Ureter (tissue), 1 donor: Measurements from ENCODE around the gene IGLL5. TPM values are rescaled to one million over a fixed set of nuclear protein-coding genes. Genes with fewer than 3 reads are reported as not detected.

Experiments used
- DNase-seq: peaks from one replicate; pipeline ENCODE4 v3.0.0-alpha.2; 2020; ENCODE audit warnings: low spot score
- total RNA-seq: library from RNA; stranded (reverse); gene quantifications from one replicate; pipeline ENCODE4 v1.2.4, GENCODE V29; 2023
- donor health status: DM: yes; HTN: yes; CAD: no.

IGLL5 gene
- total RNA-seq, 1 donor from 2014 or later = 34.5 TPM

DNA sequence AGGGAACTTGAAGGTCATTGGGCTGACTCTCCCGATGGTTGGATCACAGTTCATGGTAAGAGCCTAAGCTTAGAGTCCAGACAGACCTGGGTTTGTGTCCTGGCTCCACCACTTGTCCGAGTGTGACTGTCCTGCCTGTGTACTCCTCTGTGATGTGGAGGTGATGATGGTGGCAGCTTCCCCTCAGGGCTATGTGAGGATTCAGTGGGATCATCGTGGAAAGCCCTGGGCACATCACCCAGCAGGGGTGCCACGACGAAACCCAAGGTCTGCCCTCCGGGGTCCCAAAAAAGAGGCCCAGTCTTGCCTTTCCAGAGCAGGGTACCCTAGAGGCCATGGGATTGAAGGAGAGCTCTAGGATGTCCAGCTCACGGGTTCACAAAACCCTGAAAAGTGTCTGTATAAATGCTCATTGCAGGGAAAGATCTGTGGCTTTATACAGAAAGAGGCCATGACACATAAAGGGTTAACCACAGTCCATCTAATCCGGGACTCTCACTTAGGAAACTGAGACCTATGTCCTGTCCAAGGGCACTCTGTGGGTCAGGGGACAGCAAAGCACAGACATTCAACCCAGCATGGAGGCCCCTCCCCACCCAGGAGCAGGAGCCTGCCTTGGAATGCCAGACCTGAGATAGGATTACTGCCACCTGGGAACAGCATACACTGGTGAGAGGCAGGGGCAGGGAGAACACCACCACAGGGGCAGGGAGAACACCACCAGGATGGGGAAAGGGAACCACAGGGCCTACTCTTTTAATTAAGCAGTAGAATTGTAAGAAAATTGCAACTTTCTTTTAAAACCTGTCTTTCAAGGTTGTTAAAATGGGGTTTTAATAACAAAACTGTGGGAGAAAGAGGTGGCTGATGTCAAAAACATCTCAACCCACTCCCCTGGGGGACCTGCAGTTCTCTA is 51.3 kb downstream of the IGLL5 start:
- no peak for DNase-seq

DNA sequence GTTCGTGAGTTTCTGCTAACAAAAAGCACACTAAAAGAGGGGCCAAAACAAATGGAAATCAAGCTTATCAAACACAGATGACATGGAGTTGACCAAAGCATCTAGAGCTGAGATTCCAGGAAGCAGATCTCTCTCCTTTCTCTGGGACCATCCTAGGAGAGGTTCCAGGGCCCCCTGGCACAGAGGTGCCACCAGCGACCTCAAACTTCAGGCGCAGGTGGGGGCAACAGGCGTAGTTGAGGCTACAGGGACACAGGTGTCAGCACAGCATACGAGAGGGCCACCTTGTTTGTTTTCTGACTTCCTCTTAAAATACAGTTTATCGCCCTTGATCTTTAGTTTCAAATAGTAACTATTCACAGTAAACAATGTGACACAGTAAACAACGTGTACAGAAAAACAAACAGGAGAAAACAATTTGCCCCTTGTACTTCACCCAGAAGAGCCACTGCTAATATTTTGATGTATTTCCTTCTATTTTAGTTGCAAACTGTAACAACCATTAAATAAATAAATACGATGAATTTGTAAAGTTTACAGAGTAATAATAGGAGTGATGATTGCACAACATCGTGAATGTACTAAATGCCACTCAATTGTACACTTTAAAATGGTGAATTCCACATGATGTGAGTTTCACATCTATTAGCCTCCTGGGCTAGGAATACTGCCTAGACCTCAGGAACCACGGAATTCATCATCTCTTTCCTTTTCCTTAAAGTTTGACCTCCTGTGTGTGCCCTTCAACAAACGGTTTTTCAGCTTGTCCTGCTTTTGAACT is 52.2 kb downstream of the IGLL5 start:
- DNase-seq = no peak

DNA sequence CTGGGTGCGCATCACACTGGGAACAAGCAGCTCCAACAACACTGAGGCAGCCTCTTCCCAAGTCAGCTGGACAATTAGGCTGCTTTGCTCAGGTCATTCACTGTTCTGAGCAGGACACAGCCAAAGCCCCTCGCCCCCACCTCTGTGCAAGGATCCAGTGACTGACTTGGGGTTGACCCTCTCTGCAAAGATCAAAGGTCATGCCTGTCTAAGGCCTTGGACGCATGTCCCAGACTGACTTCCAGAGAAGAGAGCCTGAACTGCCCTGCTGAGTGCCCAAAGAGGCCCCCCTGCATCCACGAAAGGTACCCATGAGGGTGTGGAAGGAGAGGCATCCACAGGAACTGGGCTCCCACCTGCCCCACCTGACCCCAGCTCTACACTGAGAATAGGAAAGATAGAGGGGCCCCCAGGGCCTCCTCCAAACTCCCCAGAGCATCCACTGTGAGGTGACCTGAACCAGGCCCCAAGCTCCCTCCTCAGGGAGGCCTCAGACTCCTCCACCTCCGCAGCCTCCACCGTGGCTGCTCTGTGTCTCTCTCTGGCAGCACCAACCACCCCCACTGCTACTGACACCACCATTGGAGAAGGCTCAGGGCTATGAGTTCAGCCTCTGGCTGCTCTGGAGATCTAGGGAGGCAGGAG is 53.5 kb downstream of the IGLL5 start:
- DNase-seq = no peak

DNA sequence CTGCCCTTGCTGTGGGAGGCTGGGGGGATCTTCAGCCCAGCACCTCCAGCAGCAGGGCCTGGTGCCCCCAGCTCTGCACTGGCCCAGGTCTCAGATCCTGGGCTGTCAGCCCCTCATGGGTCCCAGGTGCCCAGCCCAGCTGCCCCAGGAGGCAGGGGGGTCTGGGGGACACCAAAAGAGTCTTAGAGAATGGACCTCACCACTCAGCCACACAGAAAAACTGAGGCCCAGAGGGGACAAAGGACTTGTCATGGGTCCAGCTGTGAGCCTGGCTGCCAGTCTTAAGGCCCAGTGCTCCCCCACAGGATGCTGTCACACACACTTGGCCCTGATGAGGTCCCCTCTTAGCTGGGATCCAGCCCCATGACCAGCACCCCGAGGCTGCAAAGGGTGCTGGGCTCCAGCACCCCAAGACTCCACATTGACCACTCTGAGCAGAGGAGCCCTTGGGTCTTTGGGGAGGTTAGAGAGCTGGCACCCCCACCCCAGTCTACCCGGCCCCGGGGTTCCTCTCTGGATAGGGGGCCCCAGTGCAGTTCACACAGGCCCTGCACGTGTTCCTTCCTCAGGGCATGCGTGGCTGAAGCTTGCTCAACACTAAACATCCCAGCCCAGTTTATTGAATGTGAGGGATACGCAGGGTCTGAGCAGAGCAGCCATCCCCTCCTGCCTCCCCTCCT is 54.4 kb downstream of the IGLL5 start:
- DNase-seq = peak; percentile 37

DNA sequence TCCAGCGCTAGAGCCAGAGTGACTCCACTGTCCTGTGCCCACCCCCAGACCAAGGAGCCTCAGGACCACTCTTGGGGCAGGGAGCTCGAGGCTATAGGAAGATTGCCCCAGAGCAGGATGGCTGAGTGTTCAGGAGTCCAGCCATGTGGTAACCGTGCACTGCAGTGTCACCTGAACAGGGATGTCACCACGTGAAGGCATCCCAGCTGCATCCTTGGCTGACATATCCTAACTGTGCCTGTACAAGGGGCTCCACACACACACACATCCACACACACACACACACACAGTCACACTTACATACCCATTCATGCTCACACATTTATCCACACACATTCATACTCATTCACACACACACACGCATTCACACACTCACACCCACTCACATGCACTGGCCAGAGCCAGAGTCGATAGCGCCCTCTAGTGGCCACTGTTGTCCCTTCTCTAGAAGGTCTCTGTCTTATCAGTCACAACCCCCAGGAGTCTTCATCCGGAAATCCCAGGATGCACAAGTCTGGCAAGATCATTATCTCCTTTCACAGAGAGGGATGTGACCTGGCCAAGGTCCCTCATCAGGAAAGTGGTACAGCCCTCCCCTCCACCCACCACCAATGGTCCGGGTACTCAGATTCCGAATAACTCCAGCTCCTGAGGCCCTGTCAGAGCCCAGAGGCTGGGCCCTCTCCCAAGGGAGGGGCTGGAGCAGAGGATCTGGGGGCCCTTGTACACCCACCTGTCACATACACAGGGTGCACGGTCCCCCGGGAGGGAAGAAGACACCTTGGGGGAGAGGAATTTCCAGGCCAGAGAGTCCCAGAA is 55.1 kb downstream of the IGLL5 start:
- DNase-seq = peak; percentile 46

DNA sequence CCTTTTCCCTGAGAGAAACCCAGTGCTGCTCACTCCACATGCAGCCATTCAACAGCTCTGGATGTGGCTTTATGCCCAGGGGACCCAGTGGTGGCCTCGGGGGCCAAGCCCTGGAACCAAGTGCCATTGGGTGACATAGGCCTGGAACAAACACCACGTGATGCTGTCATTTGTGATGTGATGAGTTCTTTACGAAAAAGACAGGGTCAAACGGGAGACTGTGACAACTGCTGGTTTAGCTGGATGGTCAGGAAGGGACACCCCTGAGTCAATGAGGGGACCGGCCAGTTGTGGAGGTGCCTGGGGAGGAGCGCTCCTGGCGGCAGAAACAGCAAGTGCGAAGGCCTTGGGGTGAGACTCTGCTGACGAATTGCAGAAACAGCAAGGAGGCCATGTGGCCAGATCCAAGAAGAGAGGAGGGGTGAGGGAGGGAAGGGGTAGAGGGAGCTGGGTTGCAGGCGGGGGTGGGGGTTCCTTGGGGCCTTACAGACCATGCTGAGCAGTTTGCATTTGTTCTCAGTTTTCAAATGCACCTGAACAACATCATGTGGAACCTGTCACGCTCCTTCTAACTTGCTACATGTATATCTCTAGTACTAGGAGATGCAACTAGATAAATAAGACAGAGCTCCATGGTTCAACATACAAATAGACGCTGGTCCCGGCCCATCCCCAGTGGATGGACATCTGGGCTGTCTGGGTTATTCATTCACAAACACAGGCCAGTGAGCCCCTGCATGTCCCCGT is 56.1 kb downstream of the IGLL5 start:
- peak; percentile 27 for DNase-seq

DNA sequence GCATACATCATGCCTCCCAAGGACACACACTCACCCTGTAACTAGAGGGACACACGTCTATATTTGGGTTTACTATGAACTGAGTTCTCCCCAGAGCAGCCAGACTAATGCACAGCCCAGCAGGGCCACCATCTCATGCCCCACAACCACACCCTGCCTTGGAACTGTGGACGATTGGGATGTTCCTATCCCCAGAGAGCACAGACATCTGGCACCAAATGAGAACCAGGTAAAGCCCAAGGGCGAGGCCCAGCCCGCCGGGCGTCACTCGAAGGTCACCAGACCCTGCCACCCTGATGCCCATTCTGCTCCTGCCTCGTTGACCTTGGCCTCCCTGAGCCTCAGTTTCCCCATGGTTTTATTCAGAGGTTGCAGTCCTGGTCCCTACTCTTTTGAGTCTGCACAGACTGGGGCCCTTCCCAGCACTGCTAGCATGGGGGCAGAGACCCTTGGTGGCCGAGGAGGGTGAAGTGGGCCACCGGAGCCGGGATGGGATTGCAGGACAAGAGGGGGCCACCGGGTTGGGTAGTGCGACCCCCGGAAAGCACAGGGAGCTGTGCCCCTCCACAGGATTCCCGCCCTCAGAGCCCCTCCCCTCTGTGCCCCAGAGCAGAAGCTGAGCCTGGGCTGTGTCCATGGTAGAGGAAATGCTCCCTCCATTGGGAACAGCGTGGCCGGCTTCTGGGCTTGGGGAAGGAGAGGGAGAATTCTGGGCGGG is 56.8 kb downstream of the IGLL5 start:
- DNase-seq = peak; percentile 29

DNA sequence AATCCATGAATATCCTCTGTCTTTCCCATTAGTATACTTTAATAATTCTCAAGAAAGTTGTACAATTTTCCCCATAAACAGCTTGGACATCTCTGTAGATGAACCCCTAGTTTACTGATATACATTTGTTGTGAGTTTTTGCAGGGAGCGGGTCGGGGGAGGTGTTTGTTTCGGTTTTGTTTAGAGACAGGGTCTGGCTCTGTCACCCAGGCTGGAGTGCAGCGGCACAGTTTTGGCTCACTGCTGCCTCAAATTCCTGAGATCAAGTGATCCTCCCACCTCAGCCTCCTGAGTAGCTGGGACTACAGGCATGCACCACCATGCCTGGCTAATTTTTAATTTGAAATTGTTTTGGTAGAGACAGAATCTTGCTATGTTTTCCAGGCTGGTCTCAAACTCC is 57.6 kb downstream of the IGLL5 start:
- peak; percentile 9 for DNase-seq

Other genes with a start within 250 kb of the IGLL5 start
- not detected for gene GGTLC2, start 243.2 kb upstream of the IGLL5 start, total RNA-seq
- gene GNAZ, start 182.7 kb downstream of the IGLL5 start, total RNA-seq = 10.7 TPM